SKM-1 treated with dmso at 0.1 percent for 144 hours (cell line): ENCODE results near the gene ATP6V1D.
"Not testable (repeated sequence)": the region's sequence is repeated elsewhere in the genome, so short reads cannot be mapped to it uniquely, and the experiment has no call there.

Experiments used
- DNase-seq: peaks from one replicate; lab custom pipeline; 2025; ENCODE audit not compliant: unreplicated experiment; lab: John Stamatoyannopoulos, UW

Gene ATP6V1D

GRCh38 chr14:67371247-67372148 is 11.9 kb upstream of the ATP6V1D start:
- DNase-seq, result no peak

- no peak for DNase-seq
Measured at GRCh38 chr14:67370830-67371229, 11.2 kb upstream of the ATP6V1D start.

- no peak for DNase-seq
Measured at GRCh38 chr14:67365476-67365875, 5.9 kb upstream of the ATP6V1D start.

- DNase-seq, result no peak
Measured at GRCh38 chr14:67360470-67361206, 1.0 kb upstream of the ATP6V1D start.

GRCh38 chr14:67358924-67359774 is 455 bp downstream of the ATP6V1D start:
- no peak for DNase-seq

- no peak for DNase-seq
Measured at GRCh38 chr14:67357969-67358354, 1.6 kb downstream of the ATP6V1D start.

- no peak for DNase-seq
Measured at GRCh38 chr14:67357186-67357968, 2.2 kb downstream of the ATP6V1D start.

GRCh38 chr14:67352055-67352454 is 7.5 kb downstream of the ATP6V1D start:
- DNase-seq, result no peak

GRCh38 chr14:67345583-67345982 is 14.0 kb downstream of the ATP6V1D start:
- DNase-seq, result no peak

- DNase-seq, result no peak
Measured at GRCh38 chr14:67343601-67344230, 15.9 kb downstream of the ATP6V1D start.

GRCh38 chr14:67341231-67341630 is 18.4 kb downstream of the ATP6V1D start:
- not testable (repeated sequence) for DNase-seq

GRCh38 chr14:67335781-67336180 is 23.8 kb downstream of the ATP6V1D start:
- no peak for DNase-seq

GRCh38 chr14:67332468-67332867 is 27.1 kb downstream of the ATP6V1D start:
- no peak for DNase-seq

GRCh38 chr14:67331368-67332125 is 28.1 kb downstream of the ATP6V1D start:
- DNase-seq, result no peak

- DNase-seq, result not testable (repeated sequence)
Measured at GRCh38 chr14:67329666-67330065, 29.9 kb downstream of the ATP6V1D start.

- no peak for DNase-seq
Measured at GRCh38 chr14:67319142-67319541, 40.5 kb downstream of the ATP6V1D start.

GRCh38 chr14:67317822-67318221 is 41.8 kb downstream of the ATP6V1D start:
- no peak for DNase-seq

GRCh38 chr14:67313153-67313552 is 46.5 kb downstream of the ATP6V1D start:
- no peak for DNase-seq

- DNase-seq, result no peak
Measured at GRCh38 chr14:67311868-67312267, 47.7 kb downstream of the ATP6V1D start.
